ENCODE measurements around the gene ZP4.
"Not testable (repeated sequence)": the region's sequence is repeated elsewhere in the genome, so short reads cannot be mapped to it uniquely, and the experiment has no call there.

ZP4 gene

GRCh38 chr1:237875291-237875690 is 15.4 kb downstream of the ZP4 start:
- no peak for DNase-seq

GRCh38 chr1:237873487-237874211 is 17.1 kb downstream of the ZP4 start:
- peak; percentile 32 for DNase-seq

- no peak for DNase-seq
These were observed 21.7 kb downstream of the ZP4 start for GRCh38 chr1:237868817-237869600.

GRCh38 chr1:237867380-237867888 is 23.3 kb downstream of the ZP4 start:
- DNase-seq, result no peak

GRCh38 chr1:237864338-237865244 is 26.1 kb downstream of the ZP4 start:
- peak; percentile 18 for DNase-seq

- DNase-seq, result no peak
These were observed 27.5 kb downstream of the ZP4 start for GRCh38 chr1:237863234-237863633.

- no peak for DNase-seq
These were observed 28.8 kb downstream of the ZP4 start for GRCh38 chr1:237861944-237862343.

GRCh38 chr1:237858992-237859391 is 31.7 kb downstream of the ZP4 start:
- DNase-seq, result no peak

GRCh38 chr1:237857455-237857854 is 33.3 kb downstream of the ZP4 start:
- DNase-seq, result no peak

GRCh38 chr1:237852342-237852741 is 38.4 kb downstream of the ZP4 start:
- no peak for DNase-seq

GRCh38 chr1:237851210-237851845 is 39.4 kb downstream of the ZP4 start:
- DNase-seq, result peak; percentile 20

- DNase-seq, result not testable (repeated sequence)
These were observed 47.2 kb downstream of the ZP4 start for GRCh38 chr1:237843516-237843915.

GRCh38 chr1:237841485-237841884 is 49.2 kb downstream of the ZP4 start:
- no peak for DNase-seq

GRCh38 chr1:237838904-237839534 is 51.7 kb downstream of the ZP4 start:
- DNase-seq, result no peak

- DNase-seq, result no peak
These were observed 52.4 kb downstream of the ZP4 start for GRCh38 chr1:237838320-237838719.

- DNase-seq, result no peak
These were observed 56.3 kb downstream of the ZP4 start for GRCh38 chr1:237834461-237834860.

- DNase-seq, result no peak
These were observed 56.7 kb downstream of the ZP4 start for GRCh38 chr1:237834048-237834447.

GRCh38 chr1:237832858-237833257 is 57.9 kb downstream of the ZP4 start:
- no peak for DNase-seq

Measured in 8988T (cell line).